GM12892 (cell line): ENCODE results near the gene SERPIND1.

Experiments
- DNase-seq: peaks from one replicate; pipeline ENCODE4 v3.0.0; 2011; ENCODE audit not compliant: insufficient read length
- FAIRE-seq: peaks from 2 replicates; lab custom pipeline; 2011; peaks lifted over from hg19 to GRCh38; lab: Jason Lieb, UNC
- POLR2A ChIP-seq: IDR thresholded peaks from 2 replicates; pipeline ENCODE4 v1.6.1; 2011; ENCODE audit warnings: low read depth, low read length, control low read depth
- POLR2AphosphoS5 ChIP-seq: IDR thresholded peaks from 2 replicates; pipeline ENCODE4 v1.6.1; 2011; ENCODE audit warnings: low read depth, low read length, control low read depth
- TAF1 ChIP-seq: IDR thresholded peaks from 2 replicates; pipeline ENCODE4 v1.6.1; 2011; ENCODE audit warnings: low read depth, mild to moderate bottlenecking, control low read depth, low read length, borderline replicate concordance

Gene SERPIND1

GRCh38 chr22:20750461-20751184, 23.3 kb upstream of the SERPIND1 start:
- DNase-seq (peak; percentile 55), FAIRE-seq (peak; percentile 83)
- TF ChIP-seq TAF1 (no peak), POLR2A (no peak), POLR2AphosphoS5 (no peak; the same call in 1 of the 2 replicates)

- DNase-seq = no peak
- TF ChIP-seq POLR2A (no peak), TAF1 (no peak), POLR2AphosphoS5 (no peak)
- FAIRE-seq = no peak
Observed at GRCh38 chr22:20751185-20751851, 22.6 kb upstream of the SERPIND1 start.

- DNase-seq = no peak
- TF ChIP-seq TAF1 = no peak
- TF ChIP-seq POLR2AphosphoS5 = no peak
- TF ChIP-seq POLR2A = no peak
- FAIRE-seq = no peak
Observed at GRCh38 chr22:20752104-20752741, 21.7 kb upstream of the SERPIND1 start.

- FAIRE-seq (no peak), DNase-seq (no peak)
- no peak for TF ChIP-seq POLR2AphosphoS5
- no peak for TF ChIP-seq TAF1
- TF ChIP-seq POLR2A = no peak
Observed at GRCh38 chr22:20752873-20753272, 21.0 kb upstream of the SERPIND1 start.

GRCh38 chr22:20756846-20757245, 17.1 kb upstream of the SERPIND1 start:
- TF ChIP-seq POLR2AphosphoS5 = no peak
- TF ChIP-seq POLR2A = no peak
- no peak for TF ChIP-seq TAF1
- FAIRE-seq = no peak
- no peak for DNase-seq

- FAIRE-seq (no peak), DNase-seq (no peak)
- TF ChIP-seq POLR2A = no peak
- TF ChIP-seq TAF1 = no peak
- no peak for TF ChIP-seq POLR2AphosphoS5
Observed at GRCh38 chr22:20758688-20759087, 15.2 kb upstream of the SERPIND1 start.

GRCh38 chr22:20760084-20760483, 13.8 kb upstream of the SERPIND1 start:
- no peak for DNase-seq
- TF ChIP-seq TAF1 (no peak), POLR2AphosphoS5 (no peak), POLR2A (no peak)
- FAIRE-seq = no peak

GRCh38 chr22:20761536-20761935, 12.4 kb upstream of the SERPIND1 start:
- DNase-seq = no peak
- no peak for TF ChIP-seq POLR2AphosphoS5
- TF ChIP-seq POLR2A = no peak
- TF ChIP-seq TAF1 = no peak
- FAIRE-seq = no peak

- TF ChIP-seq TAF1 (no peak), POLR2A (no peak), POLR2AphosphoS5 (no peak)
- FAIRE-seq = no peak
- DNase-seq = no peak
Observed at GRCh38 chr22:20762233-20762796, 11.6 kb upstream of the SERPIND1 start.

- no peak for FAIRE-seq
- no peak for DNase-seq
Observed at GRCh38 chr22:20763630-20764470, 10.1 kb upstream of the SERPIND1 start.

GRCh38 chr22:20764471-20764720, 9.5 kb upstream of the SERPIND1 start:
- TF ChIP-seq POLR2AphosphoS5 (no peak), TAF1 (no peak), POLR2A (no peak)
- FAIRE-seq (no peak), DNase-seq (no peak)

More at GRCh38 chr22:20763630-20764470, 10.1 kb upstream of the SERPIND1 start:
- TF ChIP-seq POLR2A (no peak), TAF1 (no peak), POLR2AphosphoS5 (no peak)

GRCh38 chr22:20764729-20765128, 9.2 kb upstream of the SERPIND1 start:
- no peak for FAIRE-seq
- TF ChIP-seq POLR2AphosphoS5 (no peak), TAF1 (no peak), POLR2A (no peak)
- no peak for DNase-seq
